GM10266 (cell line): ENCODE data around the gene APCDD1L.
A peak's percentile ranks its signal among the peaks of the same experiment; 100 is the strongest.

Experiments
- DNase-seq: peaks from one replicate; pipeline ENCODE4 v3.0.0; 2012; ENCODE audit errors: extremely low spot score
- CTCF ChIP-seq: IDR thresholded peaks from 2 replicates; pipeline ENCODE4 v1.5.1; 2012; ENCODE audit warnings: mild to moderate bottlenecking, low read depth; ENCODE audit not compliant: control insufficient read depth, insufficient read depth; ENCODE audit errors: missing control alignments

APCDD1L gene

DNA sequence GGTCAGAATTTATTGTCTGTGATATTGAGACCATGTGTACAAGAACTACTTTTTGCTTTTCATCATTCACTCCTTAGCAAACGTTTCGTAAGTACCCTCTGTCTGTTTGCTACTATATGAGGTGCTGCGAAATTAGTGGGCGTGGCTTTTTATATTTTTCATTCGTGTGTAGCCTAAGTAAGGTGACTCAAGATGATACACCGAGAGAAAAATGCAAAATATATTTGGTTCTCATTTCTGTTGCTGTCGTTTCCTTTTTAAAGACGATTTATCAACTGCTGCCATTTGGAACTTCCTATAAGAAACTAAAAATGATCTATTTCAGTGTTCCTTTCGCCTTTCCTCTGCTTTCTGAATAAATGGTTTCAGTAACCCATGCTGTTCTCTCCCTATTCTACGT lies 64.9 kb downstream of the APCDD1L start:
- DNase-seq, result no peak
- TF ChIP-seq CTCF, result no peak

DNA sequence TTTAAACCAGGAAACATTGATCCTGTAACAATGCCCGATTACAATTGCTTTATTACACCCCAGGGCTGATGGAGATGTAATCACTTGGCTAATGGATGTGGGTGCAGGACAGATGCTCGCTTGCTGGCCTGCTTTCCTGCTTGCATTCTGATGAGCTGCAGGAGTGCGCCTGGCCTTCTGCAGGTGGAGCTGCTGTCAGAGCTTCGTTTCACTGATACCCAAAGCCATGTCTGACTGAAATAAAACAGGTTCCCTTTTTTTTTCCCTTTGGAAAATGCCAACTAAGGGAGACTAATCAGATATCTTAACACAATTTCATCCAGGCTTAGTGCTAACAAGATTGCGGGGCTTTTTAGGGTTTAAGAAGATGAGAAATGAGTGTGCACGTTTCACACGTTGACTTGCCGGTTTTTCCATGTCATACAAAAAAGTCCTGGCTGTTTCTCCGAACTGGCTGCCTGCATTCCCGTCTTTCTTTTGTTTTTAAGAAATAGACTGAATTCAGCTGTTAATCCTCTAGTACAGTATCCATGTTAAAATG lies 65.4 kb downstream of the APCDD1L start:
- TF ChIP-seq CTCF, result no peak
- no peak for DNase-seq

GRCh38 chr20:58448958-58449357 lies 66.2 kb downstream of the APCDD1L start:
- DNase-seq, result no peak
- no peak for TF ChIP-seq CTCF

DNA sequence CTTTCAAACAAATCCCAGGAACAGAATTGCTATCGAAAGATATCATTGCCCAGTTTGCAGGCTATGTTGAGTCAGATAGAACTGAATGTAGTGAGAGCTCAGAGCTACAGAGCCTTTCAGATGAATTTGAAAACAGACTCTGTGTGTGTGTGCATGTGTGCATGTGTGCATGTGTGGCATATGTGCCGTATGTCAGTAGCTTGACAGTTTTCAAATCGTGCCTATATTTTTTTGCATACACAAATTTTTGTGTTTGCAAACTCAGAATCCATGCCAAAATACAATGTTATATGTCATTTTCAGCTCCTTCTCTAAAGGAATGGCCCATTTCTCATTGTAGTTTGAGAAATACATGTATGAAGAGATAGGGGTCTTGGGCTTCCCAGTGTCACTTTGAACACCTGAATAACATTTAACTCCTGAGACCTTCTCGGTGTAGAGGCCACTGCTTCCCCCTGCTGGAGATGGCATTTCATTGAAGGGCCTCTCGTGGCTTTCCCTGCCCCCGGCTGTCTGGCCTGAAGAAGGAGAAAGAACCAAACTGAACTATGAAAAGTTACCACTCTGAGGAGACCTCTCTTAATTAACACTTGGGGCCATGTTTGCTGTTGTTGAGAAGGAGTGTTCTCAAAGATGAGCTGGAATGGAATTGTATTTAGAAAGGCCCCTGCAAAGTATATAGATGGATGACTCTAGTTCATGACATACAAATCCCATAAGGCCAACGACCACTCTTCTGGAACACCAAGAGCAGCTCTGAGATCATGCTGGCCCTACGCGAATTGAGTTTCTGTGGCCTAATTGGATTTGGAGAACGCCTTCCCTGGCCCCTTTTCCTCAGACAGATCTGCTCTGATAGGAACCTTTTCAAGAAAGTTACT lies 67.4 kb downstream of the APCDD1L start:
- no peak for DNase-seq
- peak; percentile 75 for TF ChIP-seq CTCF

DNA sequence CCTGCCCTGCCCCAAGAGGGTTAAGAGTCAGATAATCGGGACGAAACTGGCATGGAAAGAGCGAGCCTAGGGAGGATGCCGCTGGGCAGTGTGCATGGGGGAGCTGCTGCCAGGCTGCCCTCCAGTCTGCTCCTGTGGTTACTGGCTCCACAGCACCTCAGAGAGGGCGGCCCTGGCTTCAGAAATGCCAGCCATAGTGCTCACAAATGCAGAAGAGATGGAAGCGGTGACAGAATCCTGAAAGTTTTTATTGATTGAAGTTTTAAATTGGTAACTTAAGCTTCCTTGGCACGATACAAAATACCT lies 68.3 kb downstream of the APCDD1L start:
- TF ChIP-seq CTCF, result no peak
- DNase-seq, result no peak

GRCh38 chr20:58446264-58446959 lies 68.8 kb downstream of the APCDD1L start:
- no peak for DNase-seq
- TF ChIP-seq CTCF, result no peak
